Heart left ventricle (tissue), 16 donors: Measurements from ENCODE around the gene CANT1. TPM values are rescaled to one million over a fixed set of nuclear protein-coding genes. Genes with fewer than 3 reads are reported as not detected.

Source experiments
- ATAC-seq, 4 donors: fragments of 200-7000 bp; cut with Tn5 transposase; one replicate each; pipeline ENCODE4 v1.9.1; 2020 to 2022; ENCODE audit warnings: moderate library complexity in 4 of 4, mild to moderate bottlenecking in 3 of 4, moderate number of reproducible peaks in 1 of 4
- DNase-seq, 5 donors: peaks; one replicate each; pipeline ENCODE4 v3.0.0-alpha.2; 2020
- H3K27ac ChIP-seq, 12 donors: fragments of 200-600 bp; sonication (generic) in 4 of 12; one replicate each; pipeline versions ENCODE4 v1.5.0 to v1.8.0; 2016 to 2022; ENCODE audit warnings: mild to moderate bottlenecking in 2 of 12
- H3K27me3 ChIP-seq, 9 donors: fragments of 200-600 bp; sonication (generic) in 2 of 9; one replicate each; pipeline versions ENCODE4 v1.5.1 to v1.8.0; 2016 to 2022; ENCODE audit warnings: mild to moderate bottlenecking in 3 of 9
- H3K36me3 ChIP-seq, 9 donors: fragments of 200-600 bp; sonication (generic) in 2 of 9; one replicate each; pipeline versions ENCODE4 v1.5.0 to v1.8.0; 2018 to 2022; ENCODE audit warnings: mild to moderate bottlenecking in 2 of 9
- H3K4me1 ChIP-seq, 12 donors: fragments of 200-600 bp; sonication (generic) in 4 of 12; one replicate each; pipeline versions ENCODE4 v1.5.0 to v1.8.0; 2016 to 2022; ENCODE audit warnings: mild to moderate bottlenecking in 3 of 12
- H3K4me3 ChIP-seq, 12 donors: fragments of 200-600 bp; sonication (generic) in 4 of 12; one replicate each; pipeline versions ENCODE4 v1.5.0 to v1.8.0; 2017 to 2022; ENCODE audit warnings: mild to moderate bottlenecking in 9 of 12, moderate library complexity in 4 of 12
- H3K9me3 ChIP-seq, 12 donors: fragments of 200-600 bp; sonication (generic) in 4 of 12; one replicate each; pipeline versions ENCODE4 v1.5.0 to v1.8.0; 2016 to 2022; ENCODE audit warnings: mild to moderate bottlenecking in 1 of 12
- CTCF ChIP-seq, 12 donors: fragments of 200-600 bp; sonication (generic) in 4 of 12; IDR thresholded peaks; one replicate each; pipeline versions ENCODE4 v1.5.0 to v1.8.0; 2018 to 2022; ENCODE audit warnings: antibody characterized with exemption in 12 of 12, mild to moderate bottlenecking in 5 of 12
- POLR2A ChIP-seq, 2 donors: fragments of 450-650 bp; IDR thresholded peaks; one replicate each; pipeline ENCODE4 v1.6.1; 2017; ENCODE audit warnings: antibody characterized with exemption in 2 of 2, mild to moderate bottlenecking in 2 of 2, moderate library complexity in 2 of 2
- WGBS, 4 donors: extraction: QIAGEN DNeasy Blood & Tissue Kit in 2 of 4; methylation state at CpG; one replicate each; pipeline versions ENCODE4 v1.1.5 to v1.1.7; 2013 to 2018; 5-methylcytosine and 5-hydroxymethylcytosine counted together
- intact Hi-C, 10 donors: fragments of 100-400 bp; cut with DNase I; formaldehyde crosslinking; loops; one replicate each; pipeline versions ENCODE4 v1.11.1 to v1.14.2; 2022
- polyA plus RNA-seq, 2 donors: library from polyadenylated mRNA; stranded (reverse); fragments of 200-250 nt; gene quantifications; one replicate each; pipeline ENCODE4 v1.2.3, GENCODE V29; 2013
- total RNA-seq, 9 donors: library from RNA; depleted of rRNA in 2 of 9; stranded (reverse); fragments of >200 nt in 2 of 9; fragmentation: NEBNext Ultra II Directional in 3 of 9; extraction: Animal tissue kit (Norgen Biotek cat#: 25700) in 3 of 9; gene quantifications; one replicate each; pipeline versions ENCODE4 v1.1.0 to v1.2.4, GENCODE V29; 2016 to 2023
- donor health status: ischemic (EF 13 %, LVEDD 7.1; RV severe dilation, severe dysfunction).
- donor health status: healthy with polysubstance abuse.
- donor health status: DM: no; HTN: yes; CAD: no.
- donor health status: DM: no; HTN: no; CAD: no.
- donor health status: ischemic (EF 25% LVEDD 6.9; RV normal size, moderate dysfunction).
- donor health status: ischemic (EF 25% LVEDD 5.7; RV mildly dilated, moderate dysfunction).
- donor health status: healthy.
- donor health status: DM: yes; HTN: yes; CAD: no.
- donor health status: ischemic (EF 35%, LVEDD 5.7; RV mildly dilated, moderate dysfunction).
- donor health status: nonischemic (EF 11% LVEDD 7.7; RV severe dilation, severe dysfunction).
- donor health status: DM: yes; HTN: yes; CAD: no.
- donor health status: PGD.
- donor health status: ischemic (EF 29% LVEDD 5.4; RV normal size, mild dysfunction).
- donor health status: nonischemic (EF 23%, LVEDD 6.1; RV moderate dilation, normal function).

CANT1 gene
- total and polyA plus RNA-seq, 11 donors, result 5.1 to 46.2 (median 24.1) TPM

- peaks cover 0 to 21% (median 5%) of the 10 kb centered on the region in 9 donors for H3K36me3 ChIP-seq
- peak overlapping the region in 7 of 12 donors; percentile 3 to 39 (median 17) for H3K4me3 ChIP-seq
- 38 to 52% (median 41%) methylated on average over 16 to 25 of the region's 25 CpGs for WGBS, 4 donors
- H3K27me3 ChIP-seq, result no peaks in the 10 kb centered on the region
- peaks cover 6 to 47% (median 24%) of the 10 kb centered on the region in 12 donors for H3K4me1 ChIP-seq
- peak; percentile 63 to 84 (median 65) for ATAC-seq
- intact Hi-C loops, result loop anchor here in 9 of 10 donors (1.0 to 10.0 kb wide), 6 partner anchors 28 to 348 kb away; partner anchors contain the start of gene ENGASE (in 1 of the 9)
- H3K9me3 ChIP-seq, result no peaks in the 10 kb centered on the region
- peak in 4 of 5 donors; percentile 71 to 81 (median 76) for DNase-seq
- peak in 3 of 12 donors; percentile 0 to 21 (median 0) for TF ChIP-seq CTCF (IDR thresholded peaks at IDR 0.05)
- TF ChIP-seq POLR2A (IDR thresholded peaks at IDR 0.05), result no peak
- peak overlapping the region; percentile 0 to 76 (median 64) for H3K27ac ChIP-seq
These were observed 36.8 kb upstream of the CANT1 start for GRCh38 chr17:79046197-79046915.

- intact Hi-C loops, result loop anchor here in 9 of 10 donors (1.0 to 10.0 kb wide), 6 partner anchors 29 to 349 kb away; partner anchors contain the start of gene ENGASE (in 1 of the 9)
- H3K9me3 ChIP-seq, result no peaks in the 10 kb centered on the region
- peak overlapping the region in 11 of 12 donors; percentile 45 to 76 (median 65) for H3K27ac ChIP-seq
- H3K27me3 ChIP-seq, result no peaks in the 10 kb centered on the region
- H3K4me3 ChIP-seq, result peak overlapping the region in 3 of 12 donors; percentile 11 to 39 (median 27)
- TF ChIP-seq CTCF (IDR thresholded peaks at IDR 0.05) (peak; percentile 92 to 98 (median 95)), POLR2A (IDR thresholded peaks at IDR 0.05) (no peak)
- peaks cover 0 to 21% (median 5%) of the 10 kb centered on the region in 9 donors for H3K36me3 ChIP-seq
- WGBS, 4 donors, result 1 to 11% (median 3%) methylated on average over 8 to 11 of the region's 11 CpGs
- DNase-seq, result peak; percentile 77 to 89 (median 77)
- H3K4me1 ChIP-seq, result peaks cover 6 to 47% (median 24%) of the 10 kb centered on the region in 12 donors
- ATAC-seq, result peak; percentile 60 to 77 (median 68)
These were observed 36.3 kb upstream of the CANT1 start for GRCh38 chr17:79045842-79046196.

GRCh38 chr17:79045001-79045729 lies 35.6 kb upstream of the CANT1 start:
- H3K27me3 ChIP-seq, result no peaks in the 10 kb centered on the region
- H3K9me3 ChIP-seq, result no peaks in the 10 kb centered on the region
- ATAC-seq (no peak), DNase-seq (no peak)
- intact Hi-C loops, result loop anchor here in 7 of 10 donors (5.0 to 10.0 kb wide), 2 partner anchors 37 to 350 kb away; no protein-coding TSS in a partner anchor
- 85 to 88% (median 86%) methylated on average over 15 of the region's 15 CpGs for WGBS, 4 donors
- no peak overlapping the region for H3K4me3 ChIP-seq
- TF ChIP-seq POLR2A (IDR thresholded peaks at IDR 0.05), result no peak
- no peak for TF ChIP-seq CTCF (IDR thresholded peaks at IDR 0.05)
- peaks cover 6 to 47% (median 24%) of the 10 kb centered on the region in 12 donors for H3K4me1 ChIP-seq
- peaks cover 0 to 21% (median 5%) of the 10 kb centered on the region in 9 donors for H3K36me3 ChIP-seq
- no peak overlapping the region for H3K27ac ChIP-seq
